Hepatocyte (in vitro differentiated cells): ENCODE results near the gene PAX7. TPM values are rescaled to one million over a fixed set of nuclear protein-coding genes. Genes with fewer than 3 reads are reported as not detected.

Source experiments
- DNase-seq: peaks from one replicate; pipeline ENCODE4 v3.0.0-alpha.2; 2016; ENCODE audit warnings: low spot score
- H2AFZ ChIP-seq: fragments of 200-600 bp; sonication (generic); 2 replicates; pipeline ENCODE4 v1.6.0; 2016; ENCODE audit warnings: antibody characterized with exemption, mild to moderate bottlenecking
- H3K27ac ChIP-seq: fragments of 200-600 bp; sonication (generic); 2 replicates; pipeline ENCODE4 v1.5.1; 2016; ENCODE audit warnings: mild to moderate bottlenecking
- H3K27me3 ChIP-seq: fragments of 200-600 bp; sonication (generic); 2 replicates; pipeline ENCODE4 v1.6.1; 2016
- H3K36me3 ChIP-seq: fragments of 200-600 bp; sonication (generic); replicated peaks from 2 replicates; pipeline ENCODE4 v1.5.1; 2016; ENCODE audit warnings: low read depth; ENCODE audit not compliant: insufficient read depth
- H3K4me1 ChIP-seq: fragments of 200-600 bp; sonication (generic); 2 replicates; pipeline ENCODE4 v1.5.1; 2016; ENCODE audit warnings: mild to moderate bottlenecking, moderate library complexity; ENCODE audit not compliant: insufficient read depth
- H3K4me2 ChIP-seq: fragments of 200-600 bp; sonication (generic); 2 replicates; pipeline ENCODE4 v1.6.0; 2016
- H3K4me3 ChIP-seq: fragments of 200-600 bp; sonication (generic); 2 replicates; pipeline ENCODE4 v1.5.1; 2016; ENCODE audit warnings: mild to moderate bottlenecking
- H3K79me2 ChIP-seq: fragments of 200-600 bp; sonication (generic); 2 replicates; pipeline ENCODE4 v1.6.0; 2017; ENCODE audit warnings: mild to moderate bottlenecking
- H3K9me2 ChIP-seq: fragments of 200-600 bp; sonication (generic); replicated peaks from 2 replicates; pipeline ENCODE4 v1.6.0; 2017; ENCODE audit warnings: mild to moderate bottlenecking; ENCODE audit not compliant: insufficient read depth
- H3K9me3 ChIP-seq: fragments of 200-600 bp; sonication (generic); 2 replicates; pipeline ENCODE4 v1.5.1; 2016; ENCODE audit warnings: low read depth, mild to moderate bottlenecking
- H4K20me1 ChIP-seq: fragments of 200-600 bp; sonication (generic); 2 replicates; pipeline ENCODE4 v1.6.0; 2016; ENCODE audit warnings: mild to moderate bottlenecking; ENCODE audit not compliant: insufficient read depth, poor library complexity, severe bottlenecking
- EZH2 ChIP-seq: fragments of 200-600 bp; sonication (generic); IDR thresholded peaks from 2 replicates; pipeline ENCODE4 v1.6.1; 2016; ENCODE audit warnings: antibody characterized with exemption, mild to moderate bottlenecking, borderline replicate concordance
- EZH2phosphoT487 ChIP-seq: fragments of 200-600 bp; sonication (generic); IDR thresholded peaks from one replicate; pipeline ENCODE4 v1.6.1; 2018; ENCODE audit warnings: antibody characterized with exemption, mild to moderate bottlenecking, low read depth, moderate library complexity; ENCODE audit not compliant: unreplicated experiment, severe bottlenecking
- WGBS: methylation state at CpG from one replicate; pipeline ENCODE4 v1.1.6; 2016; ENCODE audit warnings: low lambda C conversion rate; ENCODE audit errors: missing lambda C conversion rate; 5-methylcytosine and 5-hydroxymethylcytosine counted together
- polyA plus RNA-seq: library from polyadenylated mRNA; unstranded; fragments of >200 nt; fragmentation: Nextera tagmentation; extraction: Ambion mirVana; gene quantifications from 2 replicates; pipeline ENCODE4 v1.2.1, GENCODE V29; 2016
- total RNA-seq: library from RNA; depleted of rRNA; stranded (reverse); fragments of >200 nt; gene quantifications from 2 replicates; pipeline ENCODE4 v1.2.3, GENCODE V29; 2014
- TF ChIP-seq, protein P1 (sequence below): fragments of 200-600 bp; sonication (generic); IDR thresholded peaks from 2 replicates; pipeline ENCODE4 v1.5.1; 2016; ENCODE audit warnings: antibody characterized with exemption, mild to moderate bottlenecking; ENCODE audit not compliant: poor library complexity

PAX7 gene
- not detected in 2 replicates for total RNA-seq
- not detected in 2 replicates for polyA plus RNA-seq

DNA sequence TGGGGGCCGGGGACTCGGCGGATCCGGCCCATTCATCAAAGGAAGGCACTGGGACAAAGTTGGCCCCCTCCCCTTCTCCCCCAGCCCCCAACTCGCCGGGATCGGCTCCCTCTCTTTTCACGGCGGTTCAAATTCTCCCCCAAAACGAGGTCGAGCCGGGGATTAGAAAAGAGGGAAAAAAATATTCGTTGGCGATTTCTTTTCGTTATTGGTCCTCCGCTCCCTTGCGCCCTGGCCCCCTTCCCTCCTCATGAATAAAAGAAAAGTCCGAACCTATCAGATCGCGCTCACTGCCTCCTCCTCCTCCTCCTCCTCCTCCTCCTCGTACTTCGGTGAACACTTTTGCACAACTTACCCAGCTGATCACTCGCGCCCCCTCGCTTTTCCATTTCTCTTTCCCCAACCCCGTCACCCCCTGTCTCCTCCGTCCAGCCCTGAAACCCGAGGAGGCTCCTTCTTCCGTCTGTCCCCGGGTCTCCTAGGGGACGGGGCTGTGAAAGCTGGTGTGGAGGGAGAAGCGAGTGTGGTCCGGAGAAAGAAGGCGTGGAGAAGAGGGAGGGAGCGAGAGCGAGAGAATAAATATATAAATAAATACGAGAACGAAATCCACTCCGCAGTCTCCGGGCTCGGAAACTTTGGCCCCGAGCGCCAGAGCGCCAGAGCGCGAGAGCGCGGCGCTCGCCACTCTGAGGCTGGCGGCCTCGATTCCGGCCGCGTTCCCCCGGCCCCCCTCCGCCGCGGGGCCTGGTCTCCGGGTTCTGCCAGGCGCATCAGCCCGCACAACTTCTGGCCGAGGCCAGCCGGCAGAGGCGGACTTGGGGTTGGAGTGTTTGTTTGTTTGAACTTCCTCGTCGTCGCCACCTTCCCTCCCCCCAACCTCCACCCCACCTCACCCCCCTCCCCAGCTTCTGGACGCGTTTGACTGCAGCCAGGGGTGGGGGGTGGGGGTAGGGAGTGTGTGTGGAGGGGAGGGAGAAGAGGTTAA, at the start of gene PAX7:
Gene PAX7 (plus strand): TSS at position 336 of the 985 bp plus-strand sequence. CDS start 758 bp downstream, outside the sequence.
- DNase-seq, result no peak
- peak within 1 kb of the TSS; percentile 67 for H3K4me2 ChIP-seq
- H3K4me3 ChIP-seq, result no peak within 1 kb of the TSS

DNA sequence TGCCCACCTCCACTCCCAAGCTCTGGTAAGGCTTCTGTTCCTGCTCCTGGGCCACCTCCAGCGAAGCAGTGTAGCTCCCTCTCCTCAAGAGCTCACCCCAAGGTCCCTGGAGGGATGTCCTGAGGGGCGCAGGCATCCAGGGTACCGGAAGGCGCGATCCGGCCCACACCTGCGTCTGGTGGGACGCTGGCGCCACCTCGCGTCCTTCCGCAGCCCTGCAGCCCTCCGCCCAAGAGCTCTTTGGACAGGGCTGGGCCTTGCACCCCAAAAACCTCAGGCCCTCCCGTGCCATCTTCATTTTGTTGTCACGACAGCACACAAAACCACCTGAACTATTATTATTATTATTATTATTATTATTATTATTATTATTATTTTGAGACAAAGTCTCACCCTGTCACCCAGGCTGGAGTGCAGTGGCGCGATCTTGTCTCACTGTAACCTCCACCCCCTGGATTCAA, 49.2 kb upstream of the PAX7 start:
- Histone ChIP-seq H3K9me3 (no peaks in the 10 kb centered on the region), H3K79me2 (no peaks in the 10 kb centered on the region), H2AFZ (no peak overlapping the region), H3K27me3 (no peaks in the 10 kb centered on the region), H3K36me3 (no peaks in the 10 kb centered on the region), H3K27ac (no peak overlapping the region), H3K4me1 (no peaks in the 10 kb centered on the region), H3K4me2 (no peak overlapping the region), H3K9me2 (no peaks in the 10 kb centered on the region), H4K20me1 (no peaks in the 10 kb centered on the region), H3K4me3 (no peak overlapping the region)
- WGBS, result 16% methylated on average over 17 of the region's 17 CpGs
- TF ChIP-seq, protein P1, sequence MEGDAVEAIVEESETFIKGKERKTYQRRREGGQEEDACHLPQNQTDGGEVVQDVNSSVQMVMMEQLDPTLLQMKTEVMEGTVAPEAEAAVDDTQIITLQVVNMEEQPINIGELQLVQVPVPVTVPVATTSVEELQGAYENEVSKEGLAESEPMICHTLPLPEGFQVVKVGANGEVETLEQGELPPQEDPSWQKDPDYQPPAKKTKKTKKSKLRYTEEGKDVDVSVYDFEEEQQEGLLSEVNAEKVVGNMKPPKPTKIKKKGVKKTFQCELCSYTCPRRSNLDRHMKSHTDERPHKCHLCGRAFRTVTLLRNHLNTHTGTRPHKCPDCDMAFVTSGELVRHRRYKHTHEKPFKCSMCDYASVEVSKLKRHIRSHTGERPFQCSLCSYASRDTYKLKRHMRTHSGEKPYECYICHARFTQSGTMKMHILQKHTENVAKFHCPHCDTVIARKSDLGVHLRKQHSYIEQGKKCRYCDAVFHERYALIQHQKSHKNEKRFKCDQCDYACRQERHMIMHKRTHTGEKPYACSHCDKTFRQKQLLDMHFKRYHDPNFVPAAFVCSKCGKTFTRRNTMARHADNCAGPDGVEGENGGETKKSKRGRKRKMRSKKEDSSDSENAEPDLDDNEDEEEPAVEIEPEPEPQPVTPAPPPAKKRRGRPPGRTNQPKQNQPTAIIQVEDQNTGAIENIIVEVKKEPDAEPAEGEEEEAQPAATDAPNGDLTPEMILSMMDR, result peak; percentile 80
- no peak for TF ChIP-seq EZH2phosphoT487
- peak; percentile 68 for DNase-seq

More for the DNA sequence above, at the start of gene PAX7:
- Histone ChIP-seq H3K79me2 (no peaks in the 10 kb centered on the region), H3K9me3 (no peaks in the 10 kb centered on the region), H3K27ac (no peak within 1 kb of the TSS), H3K9me2 (no peaks in the 10 kb centered on the region), H4K20me1 (no peaks in the 10 kb centered on the region), H3K4me1 (no peaks in the 10 kb centered on the region), H3K36me3 (no peaks in the 10 kb centered on the region), H2AFZ (peak within 1 kb of the TSS; percentile 66), H3K27me3 (peaks cover 97% of the 10 kb centered on the region)
- peak; percentile 74 for TF ChIP-seq EZH2
- TF ChIP-seq EZH2phosphoT487, result peak; percentile 96
- TF ChIP-seq, protein P1, result no peak
- WGBS, result 2% methylated on average over 42 of the region's 70 CpGs

DNA sequence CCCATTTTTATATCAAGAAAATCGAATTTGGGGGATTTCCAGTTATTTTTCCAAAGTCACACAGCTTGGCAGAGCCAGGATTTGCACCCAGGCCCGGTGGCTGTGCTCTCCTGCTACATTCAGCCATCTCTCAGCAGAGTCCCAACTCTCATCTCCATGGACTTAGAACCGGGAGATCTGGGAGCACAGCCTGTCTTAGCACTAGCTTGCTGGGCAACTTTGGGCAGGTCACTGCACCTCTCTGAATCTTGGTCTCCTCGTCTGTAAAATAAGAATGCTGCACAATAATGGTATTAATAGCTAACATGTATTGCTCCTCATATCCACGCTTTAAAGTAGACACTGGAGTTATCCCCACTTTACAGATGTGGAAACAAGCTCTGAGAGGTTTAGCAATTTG, 47.8 kb upstream of the PAX7 start:
- no peaks in the 10 kb centered on the region for H4K20me1 ChIP-seq
- H3K79me2 ChIP-seq, result no peaks in the 10 kb centered on the region
- 69% methylated on average over 5 of the region's 5 CpGs for whole genome bisulfite sequencing
- H3K36me3 ChIP-seq, result no peaks in the 10 kb centered on the region
- H3K27ac ChIP-seq, result no peak overlapping the region
- TF ChIP-seq EZH2phosphoT487 (no peak), EZH2 (no peak)
- TF ChIP-seq, protein P1, result no peak
- no peaks in the 10 kb centered on the region for H3K4me1 ChIP-seq
- peaks cover 13% of the 10 kb centered on the region for H3K27me3 ChIP-seq
- H3K4me2 ChIP-seq, result no peak overlapping the region
- H2AFZ ChIP-seq, result no peak overlapping the region
- no peak for DNase-seq
- no peaks in the 10 kb centered on the region for H3K9me2 ChIP-seq
- H3K9me3 ChIP-seq, result no peaks in the 10 kb centered on the region
- H3K4me3 ChIP-seq, result no peak overlapping the region
